Measurements from ENCODE around the gene ELMO1.

ELMO1 gene

DNA sequence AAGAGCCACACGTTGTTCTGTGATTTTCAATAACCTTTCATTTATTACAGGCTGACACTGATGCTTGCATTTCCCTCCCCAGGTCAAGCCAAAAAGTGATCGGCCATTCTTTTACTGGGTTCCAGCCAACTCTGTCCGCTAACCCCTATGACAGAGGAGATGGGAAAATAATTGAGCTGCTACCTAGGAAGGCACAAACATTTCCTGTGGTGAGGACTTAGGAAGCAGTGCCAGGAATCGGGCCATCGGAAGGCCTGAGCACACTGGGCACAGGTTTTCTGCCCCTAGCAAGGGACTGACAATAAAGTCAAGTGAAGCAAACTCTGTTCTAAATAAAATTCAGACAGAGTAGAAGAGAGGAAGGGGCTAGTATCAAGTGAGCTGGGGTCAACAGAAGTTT, 411.4 kb downstream of the ELMO1 start:
- no peak for DNase-seq (ENCODE audit: low read depth in 1 of 2, low spot score in 1 of 2)

DNA sequence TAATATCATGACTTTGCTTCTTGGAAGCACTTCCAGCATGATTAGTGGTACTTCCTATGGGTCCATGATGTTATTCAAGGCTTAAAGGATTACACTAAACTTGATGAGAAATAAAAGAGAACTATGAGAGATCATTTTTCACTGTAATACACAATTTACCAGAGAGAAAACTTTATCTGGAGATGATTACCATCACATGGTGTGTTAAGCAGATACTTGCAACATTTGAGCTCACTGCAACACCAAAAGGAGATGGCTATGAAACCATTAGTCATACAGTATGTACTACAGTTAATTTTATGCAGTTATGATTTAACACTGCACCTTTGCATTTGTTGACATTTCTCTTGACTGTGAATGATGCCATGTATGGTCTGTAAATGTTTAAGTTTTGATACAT, 413.0 kb downstream of the ELMO1 start:
- DNase-seq (ENCODE audit: low read depth in 1 of 2, low spot score in 1 of 2) = no peak

DNA sequence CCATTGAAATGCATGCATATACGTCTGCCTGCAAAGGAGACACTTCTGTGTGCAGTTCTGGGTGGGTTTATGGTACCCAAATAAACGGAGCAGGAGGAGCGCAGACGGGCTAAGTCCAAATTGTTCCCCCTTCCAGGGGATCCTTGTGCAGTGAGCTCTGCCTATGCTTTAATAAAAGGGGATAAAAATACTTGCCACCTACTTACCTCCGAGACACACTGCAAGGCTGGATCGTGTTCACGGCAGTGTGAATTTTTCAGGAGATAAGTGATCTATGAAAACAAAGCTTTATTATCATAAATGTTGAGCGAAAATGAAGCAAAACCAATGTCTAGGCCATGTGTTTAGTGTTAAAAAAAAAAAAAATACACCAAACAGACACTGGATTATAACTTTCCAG, 415.5 kb downstream of the ELMO1 start:
- DNase-seq (ENCODE audit: low read depth in 1 of 2, low spot score in 1 of 2) = no peak

DNA sequence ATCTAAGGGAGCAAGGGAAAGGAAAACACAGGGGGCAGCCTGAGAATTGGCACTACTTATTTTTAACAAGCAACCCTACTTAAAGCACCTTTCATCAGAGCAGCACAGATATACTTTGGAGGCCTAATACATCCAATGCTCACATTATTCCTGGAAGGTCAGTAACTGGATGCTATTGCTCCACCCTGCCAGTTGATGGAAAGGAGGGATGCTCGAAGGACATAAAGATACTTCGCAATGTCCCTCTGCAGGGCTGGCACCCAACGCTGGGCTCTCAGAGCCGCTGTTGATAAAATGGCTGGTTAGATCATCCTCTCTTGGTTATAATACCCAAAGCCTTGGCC, 416.4 kb downstream of the ELMO1 start:
- no peak for DNase-seq (ENCODE audit: low read depth in 1 of 2, low spot score in 1 of 2)

DNA sequence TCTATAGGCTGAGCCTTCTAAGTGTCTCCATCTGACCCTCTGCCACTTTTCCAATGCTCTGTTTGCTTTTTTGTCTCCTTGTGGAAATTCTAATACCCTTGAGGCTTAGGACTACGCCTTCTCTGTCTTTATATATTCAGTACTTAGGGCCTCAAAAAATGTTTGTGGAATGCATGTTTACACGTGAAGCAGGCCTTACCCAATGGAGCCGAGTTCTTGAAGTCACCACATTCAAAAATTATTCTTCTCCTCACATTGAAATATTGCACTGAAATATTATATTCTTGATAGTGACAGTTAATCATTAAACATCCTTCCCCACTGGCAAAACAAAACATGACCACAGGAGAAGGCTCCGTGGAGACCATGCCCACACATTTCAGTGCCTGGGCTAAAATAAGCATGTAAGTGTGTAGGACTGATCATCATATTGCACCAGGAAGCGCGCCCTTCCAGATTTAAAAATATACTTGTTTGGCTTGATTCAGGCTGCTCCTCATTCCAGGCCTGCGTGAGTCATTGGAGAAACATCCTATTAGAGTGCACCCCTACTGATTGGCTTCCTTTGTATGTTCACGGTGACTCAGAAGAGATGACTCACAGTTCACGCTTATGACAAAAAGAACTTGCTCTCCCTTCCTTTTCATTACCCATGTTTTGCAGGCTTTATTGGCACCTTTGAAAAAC, 416.9 kb downstream of the ELMO1 start:
- peak in 1 of 2 donors; percentile 63 for DNase-seq (ENCODE audit: low read depth in 1 of 2, low spot score in 1 of 2)

DNA sequence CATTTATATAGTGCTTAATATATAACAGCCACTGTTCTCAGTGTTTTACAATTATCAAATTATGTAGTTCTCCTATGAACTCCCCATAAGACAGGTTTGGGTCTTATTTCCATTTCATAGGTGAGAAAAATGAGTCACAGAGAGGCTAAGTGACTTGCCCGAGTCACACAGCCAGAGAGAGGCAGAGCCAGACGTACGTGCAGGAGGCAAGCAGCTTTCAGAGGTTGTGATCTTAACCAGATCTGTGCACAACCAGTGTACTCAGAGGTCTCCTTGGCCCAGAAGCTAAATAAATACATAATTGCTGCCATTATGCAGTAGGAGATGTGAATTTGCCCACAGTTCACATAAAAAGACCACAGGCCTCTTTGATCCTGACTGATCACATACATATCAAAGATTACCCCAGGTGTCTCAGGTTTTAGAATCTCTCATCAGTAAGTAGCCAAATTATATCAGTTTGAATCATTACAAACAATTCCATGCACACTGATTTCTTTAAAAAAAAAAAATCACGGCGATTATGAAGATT, 419.7 kb downstream of the ELMO1 start:
- peak in 1 of 2 donors; percentile 53 for DNase-seq (ENCODE audit: low read depth in 1 of 2, low spot score in 1 of 2)

DNA sequence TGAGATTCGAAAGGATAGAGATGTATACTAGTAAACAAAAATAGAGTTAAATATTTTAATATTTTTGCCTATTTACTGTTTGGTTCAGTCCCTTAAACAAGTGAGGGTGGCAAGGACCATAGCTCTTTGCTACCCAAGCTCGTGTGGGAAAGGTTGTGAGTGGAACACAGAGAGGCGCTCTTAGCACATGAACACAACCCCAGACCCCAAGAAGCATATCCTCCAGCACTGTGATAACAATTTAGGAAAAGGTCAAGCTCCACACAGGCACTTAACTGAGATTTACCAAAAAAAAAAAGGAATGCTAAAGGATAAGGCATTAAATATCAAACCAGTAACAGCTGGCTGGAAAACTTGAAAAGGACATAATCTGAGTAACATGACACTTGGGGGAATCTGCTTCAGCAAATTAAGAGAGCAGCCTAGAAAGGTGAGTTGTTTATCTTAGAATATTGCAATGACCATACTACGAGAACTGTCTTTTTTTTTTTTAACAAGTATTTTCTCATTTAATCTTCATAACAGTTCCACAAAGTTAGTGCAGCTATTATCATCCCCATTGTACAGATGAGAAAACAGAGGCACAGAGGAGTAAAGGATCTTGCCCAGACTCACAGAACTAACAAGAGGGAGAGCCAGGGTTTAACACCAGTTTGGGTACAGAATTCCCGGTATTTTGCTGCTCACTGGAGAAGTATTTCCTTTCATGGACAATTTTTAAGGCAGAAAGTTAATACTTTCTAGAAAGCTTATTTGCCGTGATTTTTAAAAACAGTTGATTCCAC, 420.9 kb downstream of the ELMO1 start:
- DNase-seq (ENCODE audit: low read depth in 1 of 2, low spot score in 1 of 2) = no peak

DNA sequence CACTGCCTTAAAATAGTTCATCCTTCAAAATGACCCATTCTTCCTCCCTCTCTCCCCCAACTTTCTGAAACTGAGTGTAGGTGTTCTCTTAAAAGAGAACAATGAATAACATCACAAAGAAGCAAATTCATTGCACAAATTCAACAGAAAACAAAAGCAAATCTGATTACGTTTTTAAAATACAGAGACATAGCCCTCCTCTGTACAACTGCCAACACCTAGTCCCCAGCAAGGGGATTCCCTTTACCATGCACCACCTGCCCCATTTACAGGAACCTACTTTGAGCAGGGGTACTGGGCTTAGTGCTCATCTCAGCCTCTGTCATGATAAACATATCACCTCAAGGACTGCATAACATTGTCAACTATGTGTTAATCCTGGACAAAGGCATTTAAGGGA, 421.6 kb downstream of the ELMO1 start:
- no peak for DNase-seq (ENCODE audit: low read depth in 1 of 2, low spot score in 1 of 2)

DNA sequence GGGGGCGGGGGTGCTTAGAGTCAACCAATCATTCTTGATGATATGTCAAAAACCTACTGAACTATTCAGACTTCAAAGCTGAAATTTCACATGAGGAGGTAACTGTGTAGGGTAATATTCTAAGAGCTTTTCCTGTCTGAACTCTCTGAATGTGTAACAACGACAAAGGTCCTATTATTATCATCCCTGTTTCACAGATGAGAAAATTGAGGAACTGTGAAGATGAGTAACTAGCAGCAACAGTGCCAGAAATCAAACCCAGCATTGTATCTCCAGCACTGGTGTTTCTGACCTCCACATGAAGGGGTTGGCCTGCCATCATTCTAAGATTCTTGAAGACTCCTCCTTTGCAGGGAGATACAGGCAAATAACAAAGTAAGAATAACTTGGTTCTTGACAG, 429.7 kb downstream of the ELMO1 start:
- DNase-seq (ENCODE audit: low read depth in 1 of 2, low spot score in 1 of 2) = no peak

DNA sequence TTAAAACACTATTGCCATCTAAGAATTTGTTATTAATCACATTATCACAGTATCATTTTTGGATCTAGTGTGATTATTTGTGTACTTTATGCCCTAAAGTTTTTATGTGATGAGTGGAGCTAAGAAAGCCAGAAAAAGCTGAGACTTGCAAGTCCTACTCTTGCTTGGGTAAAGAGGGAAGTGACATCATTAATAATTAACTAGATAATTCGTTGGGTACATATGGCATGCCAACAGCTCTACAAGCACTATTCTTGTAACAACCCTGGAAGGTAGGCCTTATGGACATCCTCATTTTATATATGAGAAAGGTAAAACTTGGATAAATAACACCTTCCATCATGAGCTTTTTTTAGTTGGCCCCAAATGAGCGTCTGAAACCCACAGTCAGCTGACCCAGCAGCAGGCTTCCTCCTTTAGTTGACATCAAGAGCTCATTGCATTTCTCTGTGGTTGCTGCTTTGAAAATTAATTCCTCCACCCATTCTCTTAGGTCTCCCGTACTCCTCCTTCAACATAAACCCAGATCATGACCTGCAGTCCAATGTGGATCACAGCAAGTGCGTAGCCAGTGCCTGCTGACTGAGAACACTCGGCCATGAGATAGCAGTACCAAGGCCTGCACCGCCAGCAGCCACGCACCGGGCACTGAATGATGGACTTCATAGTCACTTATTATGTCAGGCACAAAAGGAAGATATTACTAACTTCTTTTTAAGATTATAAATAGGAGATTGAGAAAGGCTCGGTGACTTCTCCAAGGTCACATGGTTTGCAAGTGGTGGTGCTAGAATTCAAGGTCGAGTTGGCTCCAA, 432.4 kb downstream of the ELMO1 start:
- no peak for DNase-seq (ENCODE audit: low read depth in 1 of 2, low spot score in 1 of 2)

DNA sequence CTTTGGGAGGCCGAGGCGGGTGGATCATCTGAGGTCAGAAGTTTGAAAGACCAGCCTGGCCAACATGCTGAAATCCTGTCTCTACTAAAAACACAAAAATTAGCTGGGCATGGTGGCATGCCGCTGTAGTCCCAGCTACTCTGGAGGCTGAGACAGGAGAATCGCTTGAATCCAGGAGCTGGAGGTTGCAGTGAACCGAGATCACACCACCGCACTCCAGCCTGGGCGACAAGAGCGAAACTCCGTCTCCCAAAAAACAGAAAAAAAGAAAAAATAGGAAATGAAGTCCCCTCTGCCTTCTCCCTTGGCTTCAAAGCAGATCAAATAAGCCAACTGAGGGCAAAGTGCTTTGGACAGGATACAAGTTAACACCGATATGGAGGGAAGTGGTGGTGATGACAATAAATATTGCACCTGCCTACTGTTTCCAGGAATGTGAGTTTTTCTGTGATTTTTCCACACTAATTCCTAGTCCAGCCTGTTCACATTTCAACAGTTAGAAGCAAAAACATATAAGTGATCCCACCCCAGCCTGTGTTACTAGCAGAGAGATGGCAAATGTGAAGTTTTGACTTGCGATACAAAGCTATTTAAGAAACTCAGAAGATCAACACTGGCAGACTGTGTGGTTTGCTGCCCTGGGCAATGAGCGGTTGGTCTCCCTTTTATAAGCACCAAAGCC, 433.2 kb downstream of the ELMO1 start:
- no peak for DNase-seq (ENCODE audit: low read depth in 1 of 2, low spot score in 1 of 2)

DNA sequence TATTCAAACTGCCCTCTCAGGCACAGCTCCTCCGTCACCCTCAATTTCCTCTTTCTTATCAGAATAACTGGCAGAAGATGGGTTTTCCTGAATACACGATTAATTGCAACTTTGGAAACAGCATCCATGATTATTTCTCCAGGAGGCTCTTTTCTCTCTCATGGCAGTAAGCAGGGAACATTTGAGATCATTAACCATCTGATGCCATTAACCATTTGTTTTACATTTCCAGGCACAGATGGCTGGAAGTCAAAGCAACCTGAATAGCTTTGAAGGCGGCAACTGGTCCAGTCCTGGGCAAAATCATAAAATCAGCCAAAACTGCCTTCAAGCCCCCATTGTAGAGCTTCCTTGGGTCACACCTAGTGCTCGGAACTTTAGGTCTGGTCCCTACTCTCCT, 434.9 kb downstream of the ELMO1 start:
- no peak for DNase-seq (ENCODE audit: low read depth in 1 of 2, low spot score in 1 of 2)

DNA sequence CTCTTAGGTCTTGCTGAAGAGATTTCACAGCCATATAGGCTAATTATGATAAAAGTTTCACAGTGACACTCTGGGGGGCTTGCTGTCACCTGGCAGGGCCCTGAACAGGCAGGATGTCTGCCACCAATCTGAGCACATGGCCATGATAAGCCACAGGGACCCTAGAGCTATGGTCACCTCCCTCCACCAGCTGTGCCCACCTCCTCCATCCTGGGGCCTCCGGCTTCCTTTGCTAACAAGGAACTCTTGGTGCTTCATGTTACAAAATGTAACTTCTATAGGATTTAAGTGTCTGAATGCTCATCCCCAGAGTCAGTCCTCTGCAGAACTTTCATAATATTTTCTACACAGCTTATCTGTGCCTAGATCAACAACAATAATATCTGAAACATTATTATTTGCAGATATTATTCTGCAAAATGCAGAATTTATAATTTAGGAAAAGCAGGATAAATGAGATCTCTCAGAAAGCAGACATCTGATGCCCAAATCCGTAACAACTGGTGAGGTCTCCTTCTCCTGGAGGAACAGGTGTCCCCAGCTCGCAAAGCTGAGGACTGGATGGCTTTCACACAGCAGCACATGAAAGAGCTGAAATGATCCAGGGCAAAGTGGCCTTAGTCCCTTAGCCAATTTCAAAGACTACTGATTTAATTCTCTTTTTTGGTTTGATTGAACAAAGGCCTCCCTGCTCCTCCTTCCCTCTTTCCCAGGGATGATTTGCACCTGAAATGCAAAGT, 437.3 kb downstream of the ELMO1 start:
- no peak for DNase-seq (ENCODE audit: low read depth in 1 of 2, low spot score in 1 of 2)

DNA sequence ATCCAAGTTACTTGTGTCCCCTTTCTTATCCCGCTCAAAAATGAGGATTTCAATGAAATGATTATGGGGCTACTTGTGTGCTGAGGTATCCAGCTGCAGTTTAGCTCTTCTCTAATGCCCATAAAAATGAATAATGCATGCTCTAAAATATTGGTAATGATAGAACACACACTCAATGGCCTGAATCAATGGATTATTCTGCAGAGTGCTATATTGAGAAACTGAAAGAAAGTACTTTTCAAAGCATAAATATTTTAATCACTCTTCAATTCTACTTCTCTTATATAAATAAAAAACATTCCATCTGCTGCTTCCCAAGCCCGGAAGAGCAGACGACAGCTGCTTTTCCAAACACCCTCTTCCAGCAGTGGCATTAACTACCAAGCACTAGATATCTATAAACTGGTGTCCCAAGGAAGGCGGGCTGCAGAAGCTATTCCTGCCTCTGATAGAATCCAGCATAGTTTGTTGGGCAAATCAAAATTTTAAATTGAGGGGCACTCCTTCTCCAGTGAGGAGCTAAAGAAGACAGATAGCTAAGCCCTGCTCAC, 439.5 kb downstream of the ELMO1 start:
- no peak for DNase-seq (ENCODE audit: low read depth in 1 of 2, low spot score in 1 of 2)

DNA sequence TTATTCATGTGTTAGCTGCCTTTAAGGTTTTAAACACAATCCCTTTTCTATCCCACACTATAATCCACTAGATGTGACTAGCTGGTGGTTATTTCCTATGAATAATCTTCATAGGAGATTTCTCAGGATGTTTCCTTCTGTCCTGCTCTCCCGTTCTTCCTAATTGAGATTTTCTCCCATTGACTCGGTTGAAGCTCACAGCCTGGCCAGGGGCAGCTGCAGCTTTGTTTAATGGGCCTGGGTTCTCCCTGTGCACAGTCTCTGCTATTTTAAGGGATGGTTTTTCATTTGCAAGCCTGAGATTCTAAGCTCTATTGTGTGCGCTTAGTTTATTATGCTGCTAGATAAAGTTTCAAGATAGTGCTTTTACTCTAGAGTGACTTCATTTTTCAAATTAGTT, 441.0 kb downstream of the ELMO1 start:
- DNase-seq (ENCODE audit: low read depth in 1 of 2, low spot score in 1 of 2) = no peak

DNA sequence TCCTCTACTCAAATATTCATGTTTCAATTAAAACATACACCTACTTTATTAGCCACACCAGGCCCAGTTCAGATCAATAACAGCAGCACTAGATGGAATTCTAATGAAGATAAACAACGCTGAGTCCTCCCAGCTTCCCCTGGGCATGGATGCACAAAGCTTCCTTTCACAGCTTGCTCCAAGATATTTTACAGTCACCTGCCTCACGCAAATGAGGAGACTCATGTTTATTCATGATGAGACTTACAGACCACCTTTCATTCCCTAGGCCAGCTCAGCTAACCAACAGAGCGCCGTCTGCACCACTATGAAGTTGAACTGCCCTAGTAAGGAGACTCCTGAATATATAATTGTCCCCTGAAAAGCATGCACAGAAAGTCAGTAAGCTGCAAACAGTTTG, 441.4 kb downstream of the ELMO1 start:
- DNase-seq (ENCODE audit: low read depth in 1 of 2, low spot score in 1 of 2) = no peak

DNA sequence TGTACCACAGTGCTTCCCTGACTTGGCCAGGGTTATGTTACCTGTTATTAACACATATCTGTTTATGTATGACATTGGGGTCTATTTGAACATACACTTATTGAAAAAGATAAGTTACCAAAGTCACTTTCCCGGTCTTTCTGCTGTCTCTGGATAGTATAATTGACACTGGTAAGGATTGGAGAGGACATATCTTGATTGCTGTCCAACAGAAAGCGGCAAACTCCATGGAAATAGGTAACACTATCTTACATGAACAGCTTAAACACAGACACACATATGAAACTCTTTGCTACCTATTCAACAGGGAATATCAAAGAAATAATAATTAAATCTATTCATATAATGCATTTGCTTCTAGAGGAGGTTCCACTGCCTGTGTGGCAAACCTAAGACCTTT, 441.9 kb downstream of the ELMO1 start:
- DNase-seq (ENCODE audit: low read depth in 1 of 2, low spot score in 1 of 2) = no peak

DNA sequence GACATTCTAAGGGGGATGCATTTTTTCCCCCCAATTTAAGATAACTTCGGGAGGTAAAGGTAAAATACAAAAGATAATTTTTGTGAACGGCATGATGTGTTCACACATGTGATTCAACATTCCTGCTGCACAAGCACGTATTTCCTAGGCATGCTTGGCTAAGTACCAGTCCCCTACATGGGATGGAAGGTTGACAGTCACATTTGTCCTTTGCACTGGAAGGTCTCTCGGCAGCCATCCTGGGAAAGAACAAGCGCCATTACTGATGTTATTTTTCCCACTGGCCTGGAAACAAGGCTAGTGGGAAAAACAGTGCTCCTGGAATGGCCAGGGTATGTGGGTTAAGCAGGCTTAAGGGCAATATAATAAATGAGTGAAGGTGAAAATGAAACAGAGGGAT, 448.2 kb downstream of the ELMO1 start:
- DNase-seq (ENCODE audit: low read depth in 1 of 2, low spot score in 1 of 2) = no peak

DNA sequence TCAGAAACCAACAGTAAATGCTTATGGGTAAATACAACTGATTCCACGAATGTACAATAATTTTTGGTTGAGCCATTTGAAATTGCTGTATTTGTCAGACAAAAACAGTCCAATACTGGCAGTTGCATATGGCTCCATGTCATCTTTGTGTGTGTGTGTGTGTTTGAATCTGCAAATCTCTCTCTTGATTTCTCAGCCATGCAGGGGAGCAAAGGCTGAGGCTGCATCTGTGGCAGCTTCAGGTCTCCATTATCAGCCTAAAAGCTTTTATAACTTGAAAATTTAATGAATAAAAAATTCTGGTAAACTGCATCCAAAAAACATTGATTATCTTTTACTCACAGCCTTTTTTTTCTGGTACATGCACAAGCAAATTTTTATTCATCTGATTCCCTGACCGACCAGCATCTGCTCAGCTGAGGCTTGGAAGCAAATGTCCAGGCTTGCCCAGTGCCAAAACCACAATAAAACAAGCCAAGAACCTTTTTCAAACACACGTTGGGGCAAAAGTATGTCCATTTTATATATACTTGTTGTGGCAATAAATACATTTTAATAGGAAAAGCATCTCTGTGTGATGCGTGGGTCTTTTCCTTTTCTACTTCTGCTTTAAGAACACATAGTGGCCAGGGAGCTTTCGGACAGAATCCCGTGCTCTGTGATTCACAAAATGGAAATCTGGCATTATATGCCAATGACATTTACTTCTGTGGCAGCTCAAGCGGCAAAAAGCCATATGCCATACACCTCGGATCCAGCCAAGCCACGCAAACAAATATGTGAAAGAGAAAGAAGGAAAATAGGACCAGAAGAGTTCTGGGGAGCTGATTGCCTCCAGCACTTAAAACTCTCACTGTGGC, 448.8 kb downstream of the ELMO1 start:
- no peak for DNase-seq (ENCODE audit: low read depth in 1 of 2, low spot score in 1 of 2)
